GM12878 (cell line): Measurements from ENCODE around the gene TOPAZ1. TPM values are rescaled to one million over a fixed set of nuclear protein-coding genes. Genes with fewer than 3 reads are reported as not detected.

ENCODE experiments used
- ASH2L ChIP-seq: fragments of 300-600, 200-600 bp; sonication (generic); IDR thresholded peaks from 2 replicates; pipeline ENCODE4 v1.6.1; 2017; ENCODE audit warnings: low read depth, mild to moderate bottlenecking, borderline replicate concordance
- DPF2 ChIP-seq: fragments of 450-650 bp; IDR thresholded peaks from 2 replicates; pipeline ENCODE4 v1.6.1; 2017; ENCODE audit warnings: mild to moderate bottlenecking
- FOXM1 ChIP-seq: IDR thresholded peaks from 2 replicates; pipeline ENCODE4 v1.6.1; 2012; ENCODE audit warnings: low read depth, mild to moderate bottlenecking, inconsistent platforms, low read length, moderate library complexity
- GATAD2B ChIP-seq: fragments of 450-650 bp; conservative IDR thresholded peaks from 2 replicates; pipeline ENCODE4 v1.6.1; 2017; ENCODE audit warnings: low read depth, mild to moderate bottlenecking, moderate library complexity
- IRF4 ChIP-seq: IDR thresholded peaks from 2 replicates; pipeline ENCODE4 v1.6.1; 2011; ENCODE audit warnings: low read depth, low read length
- KAT2A ChIP-seq: conservative IDR thresholded peaks from 2 replicates; pipeline ENCODE4 v1.6.1; 2011; ENCODE audit warnings: low read depth, low read length; ENCODE audit not compliant: control insufficient read depth
- NFYA ChIP-seq: IDR thresholded peaks from 2 replicates; pipeline ENCODE4 v1.6.1; 2011; ENCODE audit warnings: low read depth, mild to moderate bottlenecking, low read length, improper control_type of control experiment, borderline replicate concordance
- NRF1 ChIP-seq: conservative IDR thresholded peaks from 2 replicates; pipeline ENCODE4 v1.6.1; 2011; ENCODE audit warnings: mild to moderate bottlenecking, low read depth, low read length, improper control_type of control experiment
- PAX5 ChIP-seq: IDR thresholded peaks from 2 replicates; pipeline ENCODE4 v1.6.1; 2011; ENCODE audit warnings: low read depth, low read length, borderline replicate concordance
- POLR2AphosphoS5 ChIP-seq: IDR thresholded peaks from 2 replicates; pipeline ENCODE4 v1.6.1; 2011; ENCODE audit warnings: mild to moderate bottlenecking, low read length, inconsistent platforms
- POU2F2 ChIP-seq: IDR thresholded peaks from 3 replicates; pipeline ENCODE4 v1.6.1; 2011; ENCODE audit warnings: low read depth, mild to moderate bottlenecking, low read length, borderline replicate concordance
- RAD21 ChIP-seq: IDR thresholded peaks from 2 replicates; pipeline ENCODE4 v1.6.1; 2011; ENCODE audit warnings: mild to moderate bottlenecking, low read depth, low read length, moderate library complexity; ENCODE audit not compliant: insufficient read depth
- RB1 ChIP-seq: fragments of 450-650 bp; formaldehyde crosslinking; IDR thresholded peaks from 2 replicates; pipeline ENCODE4 v1.6.1; 2017; ENCODE audit warnings: mild to moderate bottlenecking, borderline replicate concordance
- RCOR1 ChIP-seq: conservative IDR thresholded peaks from 2 replicates; pipeline ENCODE4 v1.6.1; 2012; ENCODE audit warnings: low read depth, low read length, improper control_type of control experiment
- STAT1 ChIP-seq: fragments of 450-650 bp; conservative IDR thresholded peaks from 2 replicates; pipeline ENCODE4 v1.6.1; 2014; ENCODE audit warnings: antibody characterized with exemption, mild to moderate bottlenecking
- STAT3 ChIP-seq: IDR thresholded peaks from 2 replicates; pipeline ENCODE4 v1.6.1; 2011; ENCODE audit warnings: low read depth, low read length, improper control_type of control experiment
- SUPT20H ChIP-seq: IDR thresholded peaks from 2 replicates; pipeline ENCODE4 v1.6.1; 2011; ENCODE audit warnings: low read depth, mild to moderate bottlenecking, low read length, moderate library complexity, borderline replicate concordance; ENCODE audit not compliant: control insufficient read depth
- TAF1 ChIP-seq: IDR thresholded peaks from 2 replicates; pipeline ENCODE4 v1.6.1; 2011; ENCODE audit warnings: mild to moderate bottlenecking, low read depth, low read length, borderline replicate concordance
- TCF12 ChIP-seq: IDR thresholded peaks from 2 replicates; pipeline ENCODE4 v1.6.1; 2011; ENCODE audit warnings: low read depth, mild to moderate bottlenecking, low read length
- polyA plus RNA-seq, 11 experiments: library from polyadenylated mRNA; depleted of rRNA in 4 of 11; unstranded in 6 of 11; stranded (reverse) in 5 of 11; fragments of >200 nt; fragmentation: Nextera tagmentation in 4 of 11; fragmentation: Illumina TruSeq in 1 of 11; extraction: Ambion mirVana in 4 of 11; extraction: Trizol in 1 of 11; gene quantifications; 1 replicate in 1 of 11; 2 replicates in 10 of 11; pipeline versions ENCODE4 v1.2.1 to v1.2.3, GENCODE V29; 2011 to 2016; ENCODE audit warnings: inconsistent platforms in 2 of 11, missing spikeins in 2 of 11, low read depth in 1 of 11
- total RNA-seq, 4 experiments: library from RNA; depleted of rRNA in 3 of 4; stranded (reverse); fragments of >200 nt in 3 of 4; fragmentation: Illumina TruSeq in 1 of 4; extraction: Trizol in 1 of 4; gene quantifications; 2 replicates each; pipeline versions ENCODE4 v1.2.1 to v1.2.3, GENCODE V29; 2013 to 2021
- TF ChIP-seq, protein P1 (sequence below): IDR thresholded peaks from 2 replicates; pipeline ENCODE4 v1.6.1; 2012; ENCODE audit warnings: low read length, inconsistent platforms
- TF ChIP-seq, protein P2 (sequence below): fragments of 450-650 bp; formaldehyde crosslinking; IDR thresholded peaks from 2 replicates; pipeline ENCODE4 v1.4.0; 2022; ENCODE audit warnings: mild to moderate bottlenecking, moderate library complexity
- TF ChIP-seq, protein P3 (sequence below): IDR thresholded peaks from 2 replicates; pipeline ENCODE4 v1.6.1; 2011; ENCODE audit warnings: mild to moderate bottlenecking, low read depth, low read length, moderate library complexity; ENCODE audit not compliant: insufficient replicate concordance
- TF ChIP-seq, protein P4 (sequence below): fragments of 150-350 bp; IDR thresholded peaks from 2 replicates; pipeline ENCODE4 v1.6.1; 2014; ENCODE audit warnings: mild to moderate bottlenecking, low read depth, low read length

The TOPAZ1 gene
- total and polyA plus RNA-seq, 10 of the 15 experiments (the other 5 are each of a cell fraction or from before 2014, with no cell fraction given) = 0.02 TPM; not detected in 9

DNA sequence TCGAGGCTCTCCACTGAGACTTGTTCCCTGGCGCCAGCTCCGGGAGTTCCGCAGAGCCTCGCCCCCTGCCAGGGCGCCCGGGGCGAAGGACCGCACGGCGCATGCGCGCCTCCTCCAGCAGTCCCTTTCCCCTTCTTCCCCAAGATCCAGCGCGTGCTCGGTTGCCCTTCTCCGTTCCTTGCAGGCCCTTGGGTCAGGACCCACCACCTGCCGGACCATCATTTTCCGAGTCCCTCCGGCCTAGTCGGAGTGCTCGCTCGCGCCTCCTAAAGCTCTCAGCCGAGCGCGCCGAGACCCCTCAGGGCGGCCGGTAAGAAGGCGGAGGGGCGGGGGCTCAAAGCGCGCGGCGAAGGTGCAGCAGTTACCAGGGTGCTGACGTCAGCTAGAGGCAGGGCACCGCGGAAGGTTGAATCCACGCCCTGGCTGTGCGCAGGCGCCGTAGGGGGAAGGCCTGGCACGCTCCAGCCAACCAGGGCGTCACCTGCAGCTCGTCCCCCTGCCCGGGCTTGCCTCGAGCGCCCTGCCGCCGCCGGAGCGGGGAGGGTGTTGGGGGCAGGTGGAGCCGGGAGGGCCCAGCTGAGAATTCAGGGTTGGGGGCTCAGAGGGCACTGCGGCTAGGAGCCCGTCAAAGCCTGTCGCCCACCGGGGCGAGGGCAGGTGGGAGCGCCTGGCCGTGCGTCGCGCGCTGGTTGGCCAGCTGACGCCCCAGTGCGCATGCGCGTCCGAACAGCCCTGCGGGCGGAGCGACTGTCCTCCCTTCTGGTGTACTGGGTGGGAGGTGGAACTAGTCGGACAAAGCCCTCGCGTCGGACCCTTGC, 96.5 kb downstream of the TOPAZ1 start, which contains the start of gene TCAIM (continued):
- TF ChIP-seq, protein P1, sequence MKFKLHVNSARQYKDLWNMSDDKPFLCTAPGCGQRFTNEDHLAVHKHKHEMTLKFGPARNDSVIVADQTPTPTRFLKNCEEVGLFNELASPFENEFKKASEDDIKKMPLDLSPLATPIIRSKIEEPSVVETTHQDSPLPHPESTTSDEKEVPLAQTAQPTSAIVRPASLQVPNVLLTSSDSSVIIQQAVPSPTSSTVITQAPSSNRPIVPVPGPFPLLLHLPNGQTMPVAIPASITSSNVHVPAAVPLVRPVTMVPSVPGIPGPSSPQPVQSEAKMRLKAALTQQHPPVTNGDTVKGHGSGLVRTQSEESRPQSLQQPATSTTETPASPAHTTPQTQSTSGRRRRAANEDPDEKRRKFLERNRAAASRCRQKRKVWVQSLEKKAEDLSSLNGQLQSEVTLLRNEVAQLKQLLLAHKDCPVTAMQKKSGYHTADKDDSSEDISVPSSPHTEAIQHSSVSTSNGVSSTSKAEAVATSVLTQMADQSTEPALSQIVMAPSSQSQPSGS = no peak
- TF ChIP-seq GATAD2B (peak; percentile 69; the same call in 1 of the 2 replicates), DPF2 (0 out of 2 replicates have a peak, but pooled peaks have one; percentile 71), RCOR1 (no peak), NRF1 (peak; percentile 77), STAT3 (no peak), ASH2L (peak; percentile 70; the same call in 1 of the 2 replicates), TCF12 (peak; percentile 47), POU2F2 (peak; percentile 41; the same call in 1 of the 3 replicates), IRF4 (0 out of 2 replicates have a peak, but pooled peaks have one; percentile 22), RAD21 (no peak), TAF1 (peak; percentile 84), FOXM1 (no peak), POLR2AphosphoS5 (peak; percentile 83; the same call in 1 of the 2 replicates), KAT2A (no peak), PAX5 (no peak), NFYA (no peak), STAT1 (peak; percentile 29; the same call in 1 of the 2 replicates), RB1 (peak; percentile 68; the same call in 1 of the 2 replicates), SUPT20H (no peak)
- TF ChIP-seq, protein P2, sequence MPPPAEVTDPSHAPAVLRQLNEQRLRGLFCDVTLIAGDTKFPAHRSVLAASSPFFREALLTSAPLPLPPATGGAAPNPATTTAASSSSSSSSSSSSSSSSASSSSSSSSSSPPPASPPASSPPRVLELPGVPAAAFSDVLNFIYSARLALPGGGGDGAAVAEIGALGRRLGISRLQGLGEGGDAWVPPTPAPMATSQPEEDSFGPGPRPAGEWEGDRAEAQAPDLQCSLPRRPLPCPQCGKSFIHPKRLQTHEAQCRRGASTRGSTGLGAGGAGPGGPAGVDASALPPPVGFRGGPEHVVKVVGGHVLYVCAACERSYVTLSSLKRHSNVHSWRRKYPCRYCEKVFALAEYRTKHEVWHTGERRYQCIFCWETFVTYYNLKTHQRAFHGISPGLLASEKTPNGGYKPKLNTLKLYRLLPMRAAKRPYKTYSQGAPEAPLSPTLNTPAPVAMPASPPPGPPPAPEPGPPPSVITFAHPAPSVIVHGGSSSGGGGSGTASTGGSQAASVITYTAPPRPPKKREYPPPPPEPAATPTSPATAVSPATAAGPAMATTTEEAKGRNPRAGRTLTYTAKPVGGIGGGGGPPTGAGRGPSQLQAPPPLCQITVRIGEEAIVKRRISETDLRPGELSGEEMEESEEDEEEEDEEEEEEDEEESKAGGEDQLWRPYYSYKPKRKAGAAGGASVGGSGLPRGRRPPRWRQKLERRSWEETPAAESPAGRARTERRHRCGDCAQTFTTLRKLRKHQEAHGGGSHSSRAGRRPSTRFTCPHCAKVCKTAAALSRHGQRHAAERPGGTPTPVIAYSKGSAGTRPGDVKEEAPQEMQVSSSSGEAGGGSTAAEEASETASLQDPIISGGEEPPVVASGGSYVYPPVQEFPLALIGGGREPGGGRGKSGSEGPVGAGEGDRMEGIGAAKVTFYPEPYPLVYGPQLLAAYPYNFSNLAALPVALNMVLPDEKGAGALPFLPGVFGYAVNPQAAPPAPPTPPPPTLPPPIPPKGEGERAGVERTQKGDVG (CRISPR knock-in tag) = no peak
- TF ChIP-seq, protein P3, sequence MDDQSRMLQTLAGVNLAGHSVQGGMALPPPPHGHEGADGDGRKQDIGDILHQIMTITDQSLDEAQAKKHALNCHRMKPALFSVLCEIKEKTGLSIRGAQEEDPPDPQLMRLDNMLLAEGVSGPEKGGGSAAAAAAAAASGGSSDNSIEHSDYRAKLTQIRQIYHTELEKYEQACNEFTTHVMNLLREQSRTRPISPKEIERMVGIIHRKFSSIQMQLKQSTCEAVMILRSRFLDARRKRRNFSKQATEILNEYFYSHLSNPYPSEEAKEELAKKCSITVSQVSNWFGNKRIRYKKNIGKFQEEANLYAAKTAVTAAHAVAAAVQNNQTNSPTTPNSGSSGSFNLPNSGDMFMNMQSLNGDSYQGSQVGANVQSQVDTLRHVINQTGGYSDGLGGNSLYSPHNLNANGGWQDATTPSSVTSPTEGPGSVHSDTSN = peak; percentile 1
- TF ChIP-seq, protein P4, sequence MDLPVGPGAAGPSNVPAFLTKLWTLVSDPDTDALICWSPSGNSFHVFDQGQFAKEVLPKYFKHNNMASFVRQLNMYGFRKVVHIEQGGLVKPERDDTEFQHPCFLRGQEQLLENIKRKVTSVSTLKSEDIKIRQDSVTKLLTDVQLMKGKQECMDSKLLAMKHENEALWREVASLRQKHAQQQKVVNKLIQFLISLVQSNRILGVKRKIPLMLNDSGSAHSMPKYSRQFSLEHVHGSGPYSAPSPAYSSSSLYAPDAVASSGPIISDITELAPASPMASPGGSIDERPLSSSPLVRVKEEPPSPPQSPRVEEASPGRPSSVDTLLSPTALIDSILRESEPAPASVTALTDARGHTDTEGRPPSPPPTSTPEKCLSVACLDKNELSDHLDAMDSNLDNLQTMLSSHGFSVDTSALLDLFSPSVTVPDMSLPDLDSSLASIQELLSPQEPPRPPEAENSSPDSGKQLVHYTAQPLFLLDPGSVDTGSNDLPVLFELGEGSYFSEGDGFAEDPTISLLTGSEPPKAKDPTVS = no peak
